Skeletal muscle tissue (tissue), 4 donors: Measurements from ENCODE around the gene ADGRD1. TPM values are rescaled to one million over a fixed set of nuclear protein-coding genes. Genes with fewer than 3 reads are reported as not detected.

ENCODE experiments used
- H3K27ac ChIP-seq: one replicate; pipeline ENCODE4 v1.7.0; 2013; ENCODE audit warnings: mild to moderate bottlenecking, low read depth, low read length, inconsistent platforms
- H3K27me3 ChIP-seq, 3 donors: one replicate each; pipeline ENCODE4 v1.7.0; 2013; ENCODE audit warnings: low read length in 3 of 3; ENCODE audit not compliant: control insufficient read depth in 3 of 3, insufficient read depth in 3 of 3
- H3K36me3 ChIP-seq, 3 donors: one replicate each; pipeline ENCODE4 v1.7.0; 2013; ENCODE audit warnings: low read length in 3 of 3; ENCODE audit not compliant: control insufficient read depth in 3 of 3, insufficient read depth in 3 of 3
- H3K4me1 ChIP-seq, 3 donors: one replicate each; pipeline ENCODE4 v1.7.0; 2013; ENCODE audit warnings: low read length in 3 of 3, mild to moderate bottlenecking in 3 of 3; ENCODE audit not compliant: control insufficient read depth in 3 of 3, insufficient read depth in 3 of 3
- H3K4me3 ChIP-seq, 3 donors: one replicate each; pipeline ENCODE4 v1.7.0; 2013; ENCODE audit warnings: low read length in 3 of 3
- H3K9ac ChIP-seq, 3 donors: one replicate each; pipeline ENCODE4 v1.7.0; 2013; ENCODE audit warnings: low read length in 3 of 3, mild to moderate bottlenecking in 3 of 3, moderate library complexity in 2 of 3, low read depth in 1 of 3
- H3K9me3 ChIP-seq, 3 donors: one replicate each; pipeline ENCODE4 v1.7.0; 2013; ENCODE audit warnings: low read length in 3 of 3; ENCODE audit not compliant: control insufficient read depth in 3 of 3
- total RNA-seq: library from RNA; depleted of rRNA; stranded (reverse); fragments of >200 nt; gene quantifications from one replicate; pipeline ENCODE4 v1.2.3, GENCODE V29; 2014
- donor health status: Osteomylitis.

Gene ADGRD1
- total RNA-seq, 1 donor from 2014 or later: 7.8 TPM

GRCh38 chr12:131056626-131057025, 102.9 kb downstream of the ADGRD1 start:
- Histone ChIP-seq H3K27ac (no peak overlapping the region), H3K27me3 (peaks cover 0 to 19% (median 0%) of the 10 kb centered on the region in 3 donors), H3K4me3 (no peak overlapping the region), H3K9me3 (no peaks in the 10 kb centered on the region), H3K4me1 (peaks cover 0 to 12% (median 10%) of the 10 kb centered on the region in 3 donors), H3K36me3 (no peaks in the 10 kb centered on the region), H3K9ac (no peak overlapping the region)

DNA sequence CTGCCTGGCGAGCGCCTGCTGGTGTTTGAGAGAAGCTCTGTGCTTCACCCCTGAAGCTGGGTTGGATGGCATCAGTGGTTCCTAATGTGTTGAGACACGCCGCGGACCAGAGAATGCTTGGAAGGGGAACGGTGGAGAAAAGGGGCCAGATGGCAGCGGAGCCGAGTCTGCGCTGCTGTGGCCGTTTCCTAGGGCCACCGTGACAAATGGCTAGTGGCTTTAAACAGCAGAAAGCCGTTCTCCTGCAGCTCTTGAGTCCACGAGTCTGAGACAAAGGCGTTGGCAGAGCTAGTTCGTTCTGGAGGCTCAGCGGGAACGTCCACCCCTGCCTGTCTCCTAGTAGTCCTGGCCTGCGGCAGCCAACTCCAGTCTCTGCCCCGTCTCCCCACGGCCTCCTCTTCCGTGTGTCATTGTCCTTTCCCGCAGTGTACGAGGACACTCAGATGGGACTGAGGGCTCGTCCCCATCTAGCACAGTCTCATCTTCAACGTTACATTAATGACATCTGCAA, 103.6 kb downstream of the ADGRD1 start:
- Histone ChIP-seq H3K4me3 (peak overlapping the region in 2 of 3 donors; percentile 55 to 58), H3K27me3 (peaks cover 0 to 19% (median 0%) of the 10 kb centered on the region in 3 donors), H3K4me1 (peaks cover 0 to 12% (median 10%) of the 10 kb centered on the region in 3 donors), H3K36me3 (no peaks in the 10 kb centered on the region), H3K9ac (peak overlapping the region in 2 of 3 donors; percentile 38 to 66), H3K9me3 (no peaks in the 10 kb centered on the region), H3K27ac (no peak overlapping the region)

GRCh38 chr12:131057722-131058515, 104.2 kb downstream of the ADGRD1 start:
- Histone ChIP-seq H3K36me3 (no peaks in the 10 kb centered on the region), H3K27me3 (peaks cover 0 to 19% (median 0%) of the 10 kb centered on the region in 3 donors), H3K9ac (peak overlapping the region in 1 of 3 donors; percentile 66), H3K4me3 (peak overlapping the region in 1 of 3 donors; percentile 55), H3K4me1 (peaks cover 0 to 12% (median 10%) of the 10 kb centered on the region in 3 donors), H3K9me3 (no peaks in the 10 kb centered on the region), H3K27ac (no peak overlapping the region)

DNA sequence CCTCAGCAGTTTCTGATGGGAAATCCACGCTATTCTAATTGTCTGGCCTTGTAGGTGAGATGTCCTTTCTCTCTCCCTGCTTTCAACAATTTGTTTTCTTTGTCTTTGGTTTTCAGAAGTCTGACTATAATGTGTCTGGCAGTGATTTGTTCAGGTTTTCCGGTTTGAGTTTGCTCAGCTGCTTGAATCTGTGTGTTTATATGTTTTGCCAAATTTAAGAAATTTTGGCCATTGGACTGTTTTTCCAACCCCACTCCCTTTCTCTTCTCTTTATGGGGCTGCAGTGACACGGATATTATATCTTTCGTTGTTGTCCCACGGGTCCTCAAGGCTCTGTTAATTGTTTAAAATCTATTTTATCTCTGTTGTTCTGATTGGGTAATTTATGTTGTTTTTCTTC, 105.0 kb downstream of the ADGRD1 start:
- Histone ChIP-seq H3K27me3 (peaks cover 0 to 19% (median 0%) of the 10 kb centered on the region in 3 donors), H3K9me3 (no peaks in the 10 kb centered on the region), H3K9ac (no peak overlapping the region), H3K27ac (no peak overlapping the region), H3K4me3 (no peak overlapping the region), H3K4me1 (peaks cover 0 to 12% (median 10%) of the 10 kb centered on the region in 3 donors), H3K36me3 (no peaks in the 10 kb centered on the region)

DNA sequence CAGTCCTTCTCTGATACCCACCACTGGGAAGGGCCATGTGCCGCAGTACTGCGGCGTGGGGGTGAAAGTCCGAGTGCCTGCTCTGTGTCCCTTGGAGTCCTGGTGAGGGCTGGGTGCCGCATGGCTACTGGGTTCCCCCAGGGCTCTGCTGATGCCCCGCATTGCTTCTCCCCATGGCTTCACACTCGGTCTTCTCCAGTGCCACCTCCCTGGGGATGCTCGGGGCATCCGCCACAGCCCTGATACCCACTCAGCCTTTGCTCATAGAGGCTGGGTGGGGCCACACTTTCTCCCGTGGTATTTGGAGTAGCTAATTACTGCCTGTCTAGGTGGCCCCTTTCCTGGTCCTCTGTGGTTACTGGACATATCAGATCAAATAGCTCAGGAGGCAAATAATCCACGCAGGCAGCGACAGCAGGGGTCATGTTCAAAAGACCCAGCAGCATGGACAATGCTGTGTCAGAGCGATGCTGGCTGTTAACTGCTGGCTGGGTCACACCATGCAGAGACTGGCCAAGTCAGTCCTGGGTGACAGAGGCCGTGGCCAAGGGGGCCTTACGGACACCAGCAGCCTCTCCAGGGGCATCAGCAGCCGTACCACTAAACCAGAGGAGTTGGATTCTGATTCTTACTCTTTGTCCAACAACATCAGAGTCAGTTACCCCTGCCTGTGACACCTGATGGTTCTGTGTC, 106.5 kb downstream of the ADGRD1 start:
- H3K27me3 ChIP-seq: peaks cover 0 to 19% (median 0%) of the 10 kb centered on the region in 3 donors
- H3K4me3 ChIP-seq: no peak overlapping the region
- H3K9ac ChIP-seq: no peak overlapping the region
- H3K27ac ChIP-seq: no peak overlapping the region
- H3K9me3 ChIP-seq: no peaks in the 10 kb centered on the region
- no peaks in the 10 kb centered on the region for H3K36me3 ChIP-seq
- peaks cover 0 to 12% (median 10%) of the 10 kb centered on the region in 3 donors for H3K4me1 ChIP-seq

DNA sequence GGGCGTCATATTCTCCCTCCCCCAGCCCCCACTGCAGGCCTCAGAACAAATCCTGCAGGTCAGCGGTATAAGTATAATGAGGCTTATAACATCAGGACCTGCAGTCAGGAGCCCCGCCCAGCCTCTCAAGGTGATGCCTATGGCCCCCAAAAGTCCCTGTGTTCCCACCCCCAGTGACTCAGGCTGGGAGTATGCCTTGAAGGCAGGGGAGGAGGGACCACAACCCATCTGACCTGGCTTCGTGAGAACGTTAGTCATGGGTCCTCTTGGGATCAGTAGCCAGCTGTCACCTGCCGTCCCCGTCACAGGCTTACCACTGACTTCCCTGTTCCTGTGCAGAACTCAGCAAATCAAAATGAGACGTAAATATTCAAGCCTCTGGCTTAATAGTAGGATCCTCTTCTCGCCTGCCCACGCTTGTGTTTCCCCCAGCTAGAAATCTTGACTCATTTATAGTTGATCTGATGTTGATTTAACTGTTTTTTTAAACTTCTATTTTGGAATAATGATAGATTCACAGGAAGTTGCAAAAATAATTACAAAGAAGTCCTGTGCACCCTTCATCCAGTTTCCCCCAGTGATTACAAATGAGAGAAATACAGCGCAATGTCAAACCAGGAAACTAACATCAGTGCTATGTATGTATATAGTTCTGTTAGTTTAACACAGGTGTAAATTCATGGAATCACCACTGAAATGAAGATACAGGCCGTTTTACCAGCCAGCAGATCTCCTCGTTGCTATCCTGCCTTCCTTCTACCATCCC, 107.5 kb downstream of the ADGRD1 start:
- no peaks in the 10 kb centered on the region for H3K9me3 ChIP-seq
- no peak overlapping the region for H3K9ac ChIP-seq
- peaks cover 0 to 19% (median 0%) of the 10 kb centered on the region in 3 donors for H3K27me3 ChIP-seq
- H3K27ac ChIP-seq: no peak overlapping the region
- peaks cover 1 to 13% (median 12%) of the 10 kb centered on the region in 3 donors for H3K4me1 ChIP-seq
- no peaks in the 10 kb centered on the region for H3K36me3 ChIP-seq
- H3K4me3 ChIP-seq: no peak overlapping the region

GRCh38 chr12:131063413-131063812, 109.7 kb downstream of the ADGRD1 start:
- peaks cover 0 to 15% (median 0%) of the 10 kb centered on the region in 3 donors for H3K27me3 ChIP-seq
- no peaks in the 10 kb centered on the region for H3K9me3 ChIP-seq
- H3K27ac ChIP-seq: no peak overlapping the region
- peaks cover 0 to 8% (median 5%) of the 10 kb centered on the region in 3 donors for H3K4me1 ChIP-seq
- H3K9ac ChIP-seq: no peak overlapping the region
- H3K36me3 ChIP-seq: no peaks in the 10 kb centered on the region
- H3K4me3 ChIP-seq: no peak overlapping the region

- peaks cover 0 to 15% (median 0%) of the 10 kb centered on the region in 3 donors for H3K27me3 ChIP-seq
- H3K27ac ChIP-seq: no peak overlapping the region
- H3K9me3 ChIP-seq: no peaks in the 10 kb centered on the region
- peaks cover 0 to 8% (median 5%) of the 10 kb centered on the region in 3 donors for H3K4me1 ChIP-seq
- H3K9ac ChIP-seq: no peak overlapping the region
- H3K36me3 ChIP-seq: no peaks in the 10 kb centered on the region
- H3K4me3 ChIP-seq: no peak overlapping the region
Observed at GRCh38 chr12:131063960-131064359, 110.3 kb downstream of the ADGRD1 start.

DNA sequence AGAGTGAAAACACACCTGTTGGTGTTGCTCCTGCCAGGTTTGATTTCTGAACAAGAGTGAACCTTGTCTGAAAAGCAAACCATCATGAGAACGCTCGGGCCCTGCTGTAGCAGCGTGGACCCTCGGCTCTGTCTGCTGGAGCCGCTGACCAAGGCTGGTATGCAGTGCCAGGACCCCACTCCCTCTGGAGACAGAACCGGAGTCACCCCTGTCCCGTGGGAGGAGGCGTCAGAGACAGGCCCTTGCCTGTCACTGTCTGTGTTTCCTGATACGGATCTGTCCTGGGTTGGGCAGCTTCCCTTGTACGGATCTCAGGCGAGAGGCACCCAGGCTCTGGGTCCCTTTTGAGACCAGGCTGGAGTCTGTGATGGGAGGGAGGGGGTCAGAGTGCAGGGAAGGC, 111.6 kb downstream of the ADGRD1 start:
- Histone ChIP-seq H3K4me1 (peaks cover 0 to 8% (median 5%) of the 10 kb centered on the region in 3 donors), H3K9me3 (no peaks in the 10 kb centered on the region), H3K27ac (no peak overlapping the region), H3K36me3 (no peaks in the 10 kb centered on the region), H3K27me3 (peaks cover 0 to 13% (median 0%) of the 10 kb centered on the region in 3 donors), H3K9ac (no peak overlapping the region), H3K4me3 (no peak overlapping the region)
